Kidney (tissue), 14 donors: ENCODE measurements around the gene C4orf50. TPM values are rescaled to one million over a fixed set of nuclear protein-coding genes. Genes with fewer than 3 reads are reported as not detected.

Source experiments
- DNase-seq, 5 donors: peaks; one replicate each; pipeline ENCODE4 v3.0.0-alpha.2; 2013 to 2020
- FAIRE-seq: peaks from 2 replicates; lab custom pipeline; 2012; peaks lifted over from hg19 to GRCh38; lab: Jason Lieb, UNC
- H3K27ac ChIP-seq, 2 donors: one replicate each; pipeline ENCODE4 v1.7.0; 2013; ENCODE audit warnings: low read depth in 2 of 2, low read length in 2 of 2, inconsistent platforms in 1 of 2
- H3K27me3 ChIP-seq: one replicate; pipeline ENCODE4 v1.7.1; 2013; ENCODE audit warnings: low read length, inconsistent platforms; ENCODE audit not compliant: control insufficient read depth, insufficient read depth
- H3K36me3 ChIP-seq, 3 donors: one replicate each; pipeline versions ENCODE4 v1.7.0 to v1.7.1; 2013; ENCODE audit warnings: low read length in 3 of 3, control low read depth in 1 of 3, inconsistent platforms in 1 of 3; ENCODE audit not compliant: insufficient read depth in 3 of 3, control insufficient read depth in 2 of 3
- H3K4me1 ChIP-seq, 3 donors: one replicate each; pipeline versions ENCODE4 v1.7.0 to v1.7.1; 2013; ENCODE audit warnings: low read length in 3 of 3, inconsistent platforms in 1 of 3, low read depth in 1 of 3; ENCODE audit not compliant: control insufficient read depth in 2 of 3, insufficient read depth in 2 of 3
- H3K4me3 ChIP-seq, 3 donors: one replicate each; pipeline versions ENCODE4 v1.7.0 to v1.8.1; 2013; ENCODE audit warnings: low read length in 3 of 3, control low read depth in 1 of 3, inconsistent platforms in 1 of 3
- H3K9ac ChIP-seq, 3 donors: one replicate each; pipeline versions ENCODE4 v1.7.0 to v1.7.1; 2013; ENCODE audit warnings: low read length in 3 of 3, control low read depth in 1 of 3, inconsistent platforms in 1 of 3
- H3K9me3 ChIP-seq, 3 donors: one replicate each; pipeline versions ENCODE4 v1.7.0 to v1.7.1; 2013; ENCODE audit warnings: low read length in 3 of 3, control low read depth in 1 of 3, inconsistent platforms in 1 of 3; ENCODE audit not compliant: control insufficient read depth in 2 of 3, insufficient read depth in 1 of 3
- CTCF ChIP-seq: IDR thresholded peaks from 3 replicates; pipeline ENCODE4 v1.5.1; 2012; ENCODE audit warnings: mild to moderate bottlenecking, moderate library complexity, borderline replicate concordance; ENCODE audit not compliant: insufficient read depth; ENCODE audit errors: extremely low read depth
- intact Hi-C: fragments of 100-400 bp; cut with DNase I; formaldehyde crosslinking; loops from one replicate; pipeline ENCODE4 v1.11.1; 2022
- polyA plus RNA-seq: library from polyadenylated mRNA; stranded (reverse); fragments of 350-450 nt; fragmentation: Illumina TruSeq; extraction: RNeasy Lipid Tissue Mini Kit (QIAGEN cat#74804); gene quantifications from one replicate; pipeline ENCODE4 v1.2.3, GENCODE V29; 2014; ENCODE audit warnings: low read depth, low replicate concordance; ENCODE audit not compliant: insufficient read depth
- total RNA-seq: library from RNA; stranded (reverse); fragmentation: NEBNext Ultra II Directional; extraction: Animal tissue kit (Norgen Biotek cat#: 25700); gene quantifications from one replicate; pipeline ENCODE4 v1.2.1, GENCODE V29; 2021
- donor health status: control.
- donor health status: control.
- donor health status: control.
- donor health status: control.
- donor health status: control.
- donor health status: DM: yes; HTN: yes; CAD: no.
- donor health status: Normal renal cell carcinoma (clear cell type).

The C4orf50 gene
- total and polyA plus RNA-seq, 2 donors from 2014 or later, result 0.16 TPM; not detected in 1

DNA sequence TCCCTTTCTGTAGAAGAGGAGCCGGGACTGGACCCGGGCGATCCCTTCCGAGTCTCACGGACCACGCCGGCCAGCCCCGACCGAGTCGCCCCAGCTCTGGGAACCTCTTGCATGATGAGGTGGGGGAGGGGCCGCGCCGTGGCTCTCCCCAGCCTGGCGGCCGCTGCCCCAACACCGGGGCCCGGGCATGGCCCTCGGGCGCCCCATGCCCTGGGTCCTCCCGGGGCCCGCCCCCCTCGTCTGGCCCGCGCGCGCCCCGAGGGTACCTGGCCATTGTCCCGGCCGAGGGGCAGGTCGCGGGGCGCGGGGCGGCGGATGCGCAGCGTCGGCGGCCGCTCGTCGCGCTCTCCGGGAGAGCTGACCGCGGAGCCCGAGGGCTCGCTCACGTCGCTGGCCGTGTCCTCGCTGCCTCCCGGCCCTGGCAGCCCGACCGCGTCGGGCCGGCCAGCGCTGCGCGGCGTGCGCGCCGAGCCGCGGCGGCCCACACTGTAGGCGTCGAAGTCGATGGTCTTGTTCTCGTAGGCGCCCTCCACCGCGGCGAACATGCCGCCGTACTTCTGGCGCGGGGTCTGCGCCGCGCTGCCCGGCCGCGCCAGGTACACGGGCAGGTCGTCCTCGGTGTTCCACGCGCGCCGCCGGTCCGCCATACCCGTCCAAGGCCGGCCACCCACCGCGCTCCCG is 125.8 kb downstream of the C4orf50 start:
- FAIRE-seq (no peak), DNase-seq (peak in 1 of 5 donors; percentile 50)
- H3K4me3 ChIP-seq, result no peak overlapping the region
- H3K27ac ChIP-seq, result no peak overlapping the region
- no peaks in the 10 kb centered on the region for H3K36me3 ChIP-seq
- no peaks in the 10 kb centered on the region for H3K9me3 ChIP-seq
- H3K9ac ChIP-seq, result no peak overlapping the region
- peaks cover 47% of the 10 kb centered on the region for H3K27me3 ChIP-seq
- TF ChIP-seq CTCF, result no peak
- intact Hi-C loops, result no loop called here
- H3K4me1 ChIP-seq, result no peaks in the 10 kb centered on the region

DNA sequence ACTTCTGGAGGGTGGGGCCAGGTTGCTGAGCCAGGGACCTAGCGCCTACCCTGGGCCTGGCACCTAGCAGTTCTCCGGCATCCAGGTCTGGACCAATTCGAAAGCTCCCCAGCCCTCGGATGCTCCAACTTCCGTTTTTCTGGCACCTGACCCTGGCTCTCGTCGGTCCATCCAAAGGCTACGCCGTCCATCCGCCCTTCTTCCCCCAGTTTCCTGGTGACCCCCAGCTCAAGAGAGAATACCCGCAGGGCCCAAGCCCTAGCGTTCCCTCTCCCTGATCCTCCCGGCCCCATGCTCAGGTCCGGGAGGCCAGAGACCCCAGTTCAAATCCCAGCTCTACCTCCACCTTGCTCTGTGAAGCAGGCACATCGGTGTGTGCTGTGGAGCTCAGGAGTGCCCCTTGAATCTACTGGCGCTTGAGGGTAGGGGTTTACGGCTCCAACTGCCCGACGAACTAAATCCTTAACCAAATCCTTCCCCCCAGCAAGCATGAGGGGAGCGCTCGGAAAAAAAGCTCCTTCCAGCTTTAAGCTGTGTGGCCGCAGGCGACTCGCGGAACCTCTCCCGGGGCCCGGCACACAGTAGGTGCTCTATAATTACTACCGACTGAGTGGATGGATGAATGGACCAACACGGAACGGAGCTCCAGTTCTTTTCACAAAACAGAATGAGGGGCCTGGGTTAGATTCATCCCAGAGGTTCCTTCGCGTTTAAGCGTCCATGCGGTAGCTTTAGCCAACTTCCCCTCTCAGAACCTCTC is 126.5 kb downstream of the C4orf50 start:
- Histone ChIP-seq H3K9me3 (no peaks in the 10 kb centered on the region), H3K4me3 (no peak overlapping the region), H3K27me3 (peaks cover 47% of the 10 kb centered on the region), H3K4me1 (no peaks in the 10 kb centered on the region), H3K9ac (no peak overlapping the region), H3K36me3 (no peaks in the 10 kb centered on the region), H3K27ac (no peak overlapping the region)
- intact Hi-C loops, result no loop called here
- FAIRE-seq, result no peak
- TF ChIP-seq CTCF, result no peak
- DNase-seq, result peak in 1 of 5 donors; percentile 36

GRCh38 chr4:5890063-5890727 is 128.0 kb downstream of the C4orf50 start:
- Histone ChIP-seq H3K9ac (no peak overlapping the region), H3K9me3 (no peaks in the 10 kb centered on the region), H3K27me3 (peaks cover 43% of the 10 kb centered on the region), H3K36me3 (no peaks in the 10 kb centered on the region), H3K4me1 (no peaks in the 10 kb centered on the region), H3K27ac (no peak overlapping the region), H3K4me3 (peak overlapping the region in 1 of 3 donors; percentile 34)
- peak in 4 of 5 donors; percentile 86 to 90 (median 86) for DNase-seq
- no peak for TF ChIP-seq CTCF
- FAIRE-seq, result no peak
- intact Hi-C loops, result no loop called here
